Stimulated activated CD8-positive, alpha-beta memory T cell treated with anti-CD3 and anti-CD28 coated beads, Interleukin-4, amount 100 ng/mL, for 48 hours (primary cell): ENCODE results near the gene MCMBP.

Source experiments
- DNase-seq: peaks from one replicate; pipeline ENCODE4 v3.0.0-alpha.2; 2020

MCMBP gene

DNA sequence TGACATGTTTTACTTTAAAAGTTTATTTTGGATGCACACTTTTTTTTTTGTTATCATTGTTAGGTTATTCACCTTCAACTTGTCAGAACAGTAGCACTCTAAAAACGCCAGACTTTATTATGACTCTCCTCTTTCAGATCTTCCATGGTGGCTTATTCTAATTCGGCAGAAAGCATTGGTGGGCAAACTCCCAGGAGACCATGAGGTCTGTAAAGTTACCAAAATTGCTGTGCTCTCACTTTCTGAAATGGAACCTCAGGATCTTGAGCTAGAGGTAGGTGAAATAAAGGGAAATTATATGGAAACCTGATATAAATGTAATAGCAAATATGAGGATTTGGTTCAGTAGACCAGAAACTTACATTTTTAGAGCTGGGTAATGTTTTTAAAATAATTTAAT is 91.1 kb downstream of the MCMBP start:
- DNase-seq: no peak

DNA sequence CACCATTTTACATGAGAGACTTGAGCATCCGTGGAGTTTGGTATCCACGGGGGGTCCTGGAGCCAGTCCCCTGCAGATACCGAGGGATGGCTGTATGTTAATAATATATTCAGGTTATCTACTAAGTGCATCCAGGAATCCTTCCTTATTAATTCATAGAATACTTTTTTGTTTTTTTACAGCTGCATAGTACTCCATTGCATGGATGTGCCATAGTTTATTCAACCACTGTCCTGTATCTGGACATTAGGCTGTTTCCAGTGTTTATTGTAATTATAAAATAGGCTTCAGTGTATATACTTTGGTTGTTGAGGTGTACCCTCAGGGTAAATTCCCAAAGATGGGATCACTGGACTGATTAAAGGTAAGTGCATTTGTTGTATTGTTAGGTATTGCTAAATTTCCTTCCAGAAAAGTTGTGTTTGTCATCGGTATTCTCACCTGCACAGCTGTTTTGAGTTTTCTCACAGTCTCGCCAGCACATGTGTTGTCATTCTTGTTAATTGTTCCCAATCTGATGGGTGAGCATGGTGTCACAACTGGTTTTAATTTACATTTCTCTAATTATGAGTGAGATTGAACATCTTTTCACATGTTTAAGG is 91.7 kb downstream of the MCMBP start:
- no peak for DNase-seq
